ENCODE data around the gene PLXDC1. TPM values are rescaled to one million over a fixed set of nuclear protein-coding genes. Genes with fewer than 3 reads are reported as not detected.

PLXDC1 gene
- polyA plus RNA-seq, 1 experiment: 1.9 TPM

DNA sequence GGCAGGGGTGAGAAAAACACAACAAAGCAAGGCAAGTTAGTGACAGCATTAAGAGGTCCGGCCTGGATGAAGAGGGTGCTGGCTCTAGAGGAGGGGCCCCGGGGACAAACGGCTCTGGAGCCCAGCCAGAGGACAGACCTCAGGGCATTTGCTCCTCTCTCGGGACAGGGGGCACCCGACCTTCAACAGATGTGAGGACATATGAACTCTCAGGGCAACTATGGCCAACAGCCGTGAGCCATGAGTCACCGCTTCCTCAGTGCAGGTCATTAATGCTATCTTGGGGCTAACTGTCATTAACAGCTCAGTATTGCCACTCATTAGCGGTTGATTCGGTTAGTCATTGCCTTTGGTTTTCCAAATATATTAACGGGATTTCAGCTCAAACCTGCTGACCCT is 24.3 kb upstream of the PLXDC1 start:
- H3K9me3 ChIP-seq (ENCODE audit: control insufficient read depth, insufficient read depth, low read length): no peaks in the 10 kb centered on the region; the same call in 1 of the 2 replicates
- H3K4me3 ChIP-seq (ENCODE audit: low read depth, low read length): no peak overlapping the region
- CTCF ChIA-PET: interaction anchor here (0.7 to 5.2 kb wide), 15 partner anchors 8 to 198 kb away, joined by 3 to 70 read pairs (median 7); partner anchors contain the start of genes ARL5C and RPL19
- DNase-seq (ENCODE audit: low read depth, low spot score): no peak
- POLR2A ChIA-PET: no interaction called here
- no peak overlapping the region for H3K27ac ChIP-seq (ENCODE audit: low read depth, low read length)
- TF ChIP-seq CTCF (IDR thresholded peaks at IDR 0.05; ENCODE audit: low read depth, low read length): no peak
- H3K27me3 ChIP-seq (ENCODE audit: control insufficient read depth, insufficient read depth, low read length): no peaks in the 10 kb centered on the region

DNA sequence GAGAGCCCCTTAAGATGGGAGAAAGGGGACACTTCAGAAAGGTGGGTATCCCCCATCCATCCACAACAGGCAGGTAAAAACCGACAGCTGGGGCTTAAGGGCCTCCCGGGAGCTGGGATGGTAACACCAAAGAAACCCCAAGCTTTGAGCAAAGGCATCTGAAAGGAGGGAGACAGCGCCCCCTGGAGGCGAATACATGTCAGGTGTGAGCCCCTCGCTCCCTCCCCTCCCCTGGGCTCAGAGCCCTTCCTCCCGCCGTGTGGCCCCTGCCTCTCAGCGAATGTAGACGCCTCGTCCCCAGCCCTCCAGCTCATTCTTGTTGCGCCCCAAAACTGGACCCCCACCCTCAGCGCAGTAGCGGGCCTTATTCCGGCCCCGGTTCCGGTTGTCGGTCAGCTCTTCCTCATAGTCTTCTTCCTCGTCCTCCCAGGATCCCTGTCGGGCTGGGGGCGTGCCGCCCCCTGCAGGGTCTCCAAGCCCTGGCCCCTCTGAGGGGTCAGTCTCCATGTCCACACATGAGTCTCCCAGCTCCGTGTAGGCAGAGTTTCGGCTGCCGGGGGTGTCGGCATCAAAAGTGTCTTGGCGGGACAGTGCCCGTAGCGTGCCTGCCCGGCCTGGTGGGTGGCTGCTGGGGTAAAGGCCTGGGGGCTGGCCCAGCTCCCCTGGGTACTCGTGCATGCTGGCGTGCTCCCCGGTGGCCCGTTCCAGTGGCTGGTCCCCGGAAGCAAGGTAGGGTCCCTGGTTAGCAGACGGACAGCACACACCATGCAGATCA is 23.7 kb upstream of the PLXDC1 start:
- POLR2A ChIA-PET: interaction anchor here (0.9 kb wide), 1 partner anchor 10 kb away, joined by 3 read pairs; no protein-coding TSS in a partner anchor
- DNase-seq (ENCODE audit: low read depth, low spot score): no peak

DNA sequence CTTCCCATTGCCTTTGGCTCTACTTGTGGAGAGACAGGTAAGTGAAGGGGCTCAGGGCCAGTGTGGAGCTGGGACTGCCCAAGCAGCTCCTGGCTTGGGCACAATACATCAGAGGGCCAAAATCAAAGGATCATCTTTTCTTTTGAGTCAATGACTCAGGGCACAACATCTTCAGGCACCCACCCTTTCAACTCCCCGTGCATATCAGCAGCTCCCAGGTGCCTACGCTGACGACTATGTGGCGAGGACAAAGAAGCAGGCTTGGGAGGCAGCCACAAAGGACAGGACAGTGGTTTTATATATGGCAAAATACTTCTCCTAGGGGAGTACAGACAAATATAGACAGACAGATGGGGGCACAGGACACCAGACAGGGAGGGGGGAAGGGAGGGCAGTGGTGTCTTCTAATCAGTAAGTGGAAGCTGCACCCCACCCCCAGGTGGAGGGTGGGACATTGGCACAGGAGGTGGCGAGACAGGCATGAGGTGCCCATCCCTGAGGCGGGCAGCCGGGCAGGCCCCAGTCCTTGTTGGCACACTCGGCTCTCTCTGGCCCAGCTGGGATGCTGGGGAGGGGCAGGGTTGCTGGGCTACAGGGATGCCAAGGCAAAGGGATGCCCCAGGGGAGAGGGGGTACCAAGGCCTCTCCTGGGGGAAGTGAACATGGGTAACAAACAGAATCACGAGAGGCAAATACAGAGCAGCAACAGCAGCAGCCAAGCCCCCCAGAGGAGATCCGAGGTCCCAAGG is 22.3 kb upstream of the PLXDC1 start:
- Histone ChIP-seq H3K27ac (ENCODE audit: low read depth, low read length) (no peak overlapping the region), H3K4me3 (ENCODE audit: low read depth, low read length) (no peak overlapping the region), H3K27me3 (ENCODE audit: control insufficient read depth, insufficient read depth, low read length) (no peaks in the 10 kb centered on the region), H3K9me3 (ENCODE audit: control insufficient read depth, insufficient read depth, low read length) (no peaks in the 10 kb centered on the region; the same call in 1 of the 2 replicates)
- no peak for TF ChIP-seq CTCF (IDR thresholded peaks at IDR 0.05; ENCODE audit: low read depth, low read length)
- no peak for DNase-seq (ENCODE audit: low read depth, low spot score)
- ChIA-PET POLR2A (interaction anchor here (0.7 kb wide), 1 partner anchor 138 kb away, joined by 4 read pairs; no protein-coding TSS in a partner anchor), CTCF (interaction anchor here (0.9 to 5.2 kb wide), 11 partner anchors 8 to 248 kb away, joined by 3 to 70 read pairs (median 6); partner anchors contain the start of genes ARL5C, LASP1NB and STAC2)

More for the DNA sequence above, 23.7 kb upstream of the PLXDC1 start:
- CTCF ChIA-PET: interaction anchor here (0.6 to 5.2 kb wide), 29 partner anchors 8 to 249 kb away, joined by 3 to 70 read pairs (median 4); partner anchors contain the start of genes ARL5C, LASP1NB, RPL19 and STAC2
- Histone ChIP-seq H3K27me3 (ENCODE audit: control insufficient read depth, insufficient read depth, low read length) (no peaks in the 10 kb centered on the region), H3K9me3 (ENCODE audit: control insufficient read depth, insufficient read depth, low read length) (no peaks in the 10 kb centered on the region; the same call in 1 of the 2 replicates), H3K27ac (ENCODE audit: low read depth, low read length) (no peak overlapping the region), H3K4me3 (ENCODE audit: low read depth, low read length) (no peak overlapping the region)
- TF ChIP-seq CTCF (IDR thresholded peaks at IDR 0.05; ENCODE audit: low read depth, low read length): peak; percentile 78

GRCh38 chr17:39173080-39173479 is 21.6 kb upstream of the PLXDC1 start:
- DNase-seq (ENCODE audit: low read depth, low spot score): no peak
- Histone ChIP-seq H3K9me3 (ENCODE audit: control insufficient read depth, insufficient read depth, low read length) (no peaks in the 10 kb centered on the region; the same call in 1 of the 2 replicates), H3K4me3 (ENCODE audit: low read depth, low read length) (no peak overlapping the region), H3K27ac (ENCODE audit: low read depth, low read length) (no peak overlapping the region), H3K27me3 (ENCODE audit: control insufficient read depth, insufficient read depth, low read length) (no peaks in the 10 kb centered on the region)
- POLR2A ChIA-PET: interaction anchor here (0.7 kb wide), 1 partner anchor 137 kb away, joined by 4 read pairs; no protein-coding TSS in a partner anchor
- no peak for TF ChIP-seq CTCF (IDR thresholded peaks at IDR 0.05; ENCODE audit: low read depth, low read length)
- CTCF ChIA-PET: interaction anchor here (0.7 to 5.2 kb wide), 6 partner anchors 7 to 207 kb away, joined by 3 to 70 read pairs (median 22); partner anchors contain the start of gene ARL5C
